GM21423 (cell line): ENCODE measurements around the gene CCDC12.

ENCODE experiments used
- ATAC-seq: cut with Tn5 transposase; IDR thresholded peaks from one replicate; pipeline ENCODE4 v1.9.1; 2021; ENCODE audit warnings: mild to moderate bottlenecking, moderate library complexity; ENCODE audit not compliant: unreplicated experiment

Gene CCDC12

DNA sequence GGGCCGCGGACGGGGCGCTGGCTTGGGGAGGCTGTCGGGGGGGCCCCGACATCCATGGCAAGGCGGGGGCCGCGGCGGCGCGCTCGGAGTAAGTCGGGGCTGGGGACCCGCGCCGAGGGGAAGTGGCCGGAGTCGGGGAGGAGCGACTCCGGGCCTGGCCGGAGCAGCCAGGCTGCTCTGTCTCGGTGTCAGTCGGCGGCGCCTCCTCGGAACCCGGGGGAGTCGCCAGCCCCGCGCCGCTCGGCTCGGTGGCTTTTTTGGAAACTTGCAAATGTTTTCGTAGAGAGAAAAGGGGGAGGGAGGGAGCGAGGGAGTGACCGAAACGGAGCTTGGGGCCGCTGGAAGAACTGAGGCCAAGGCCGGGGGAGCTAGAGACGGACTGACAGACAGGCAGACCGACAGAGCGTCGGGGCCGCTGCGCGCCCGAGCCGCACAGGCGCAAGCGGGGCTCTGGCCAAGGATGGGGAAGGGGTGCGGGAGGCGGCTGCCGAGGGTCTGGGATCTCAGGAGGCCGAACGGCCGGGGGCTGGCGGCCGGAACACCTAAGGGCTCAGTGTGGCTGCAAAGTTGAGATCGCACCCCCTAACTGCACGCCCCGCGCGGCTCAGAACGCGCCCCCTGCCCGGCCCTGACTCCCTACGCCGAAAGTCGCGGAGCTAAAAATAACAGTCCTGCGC lies 94.0 kb downstream of the CCDC12 start:
- no peak for ATAC-seq

DNA sequence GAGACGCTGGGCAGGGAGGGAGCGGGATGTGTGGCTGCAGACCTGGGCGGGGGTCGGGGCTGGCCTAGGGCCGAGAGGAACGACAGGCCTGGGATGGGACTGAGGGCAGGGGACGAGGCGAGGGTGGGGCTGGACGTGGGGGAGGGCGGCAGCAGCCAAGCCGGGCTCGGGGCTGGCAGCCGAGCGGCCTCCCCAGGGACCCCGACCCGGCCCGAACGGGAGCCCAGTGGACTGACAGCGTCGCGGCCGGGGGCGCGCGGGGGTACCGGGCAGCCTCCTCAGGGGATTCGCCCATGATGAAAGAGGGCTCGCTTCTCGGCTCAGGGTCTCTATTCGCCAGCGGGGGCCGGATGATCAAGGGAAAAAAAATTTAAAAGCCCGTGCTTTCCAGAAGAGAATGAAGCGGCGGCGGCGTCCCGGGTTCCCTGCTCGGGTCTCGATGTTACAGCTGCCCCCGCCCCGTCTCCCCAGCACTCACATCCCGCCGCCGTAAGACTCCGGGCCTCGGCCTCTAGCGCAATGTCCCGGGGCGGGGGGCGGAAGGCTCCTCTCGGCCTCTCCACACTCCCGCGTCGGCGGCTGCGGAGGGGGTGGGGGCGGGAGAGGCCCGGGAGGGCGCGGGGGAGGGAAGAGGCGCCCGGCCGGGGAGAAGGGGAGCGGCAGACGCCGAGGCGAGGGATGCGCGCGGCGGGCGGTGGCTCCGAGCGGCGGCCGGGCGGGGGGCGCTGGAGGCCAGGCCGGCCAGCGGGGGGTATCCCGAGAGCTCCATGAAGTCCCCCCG lies 94.8 kb downstream of the CCDC12 start:
- no peak for ATAC-seq

GRCh38 chr3:46880884-46881595 lies 95.5 kb downstream of the CCDC12 start:
- ATAC-seq, result no peak

- ATAC-seq, result peak; percentile 34
These were observed 97.6 kb downstream of the CCDC12 start for GRCh38 chr3:46878781-46879436.

GRCh38 chr3:46877406-46878125 lies 99.0 kb downstream of the CCDC12 start, which contains the start of gene PTH1R:
Gene PTH1R (plus strand): TSS chr3:46877721. CDS start chr3:46883560, 5,839 bp downstream.
- ATAC-seq, result no peak

GRCh38 chr3:46876313-46877300 lies 99.9 kb downstream of the CCDC12 start:
- no peak for ATAC-seq

DNA sequence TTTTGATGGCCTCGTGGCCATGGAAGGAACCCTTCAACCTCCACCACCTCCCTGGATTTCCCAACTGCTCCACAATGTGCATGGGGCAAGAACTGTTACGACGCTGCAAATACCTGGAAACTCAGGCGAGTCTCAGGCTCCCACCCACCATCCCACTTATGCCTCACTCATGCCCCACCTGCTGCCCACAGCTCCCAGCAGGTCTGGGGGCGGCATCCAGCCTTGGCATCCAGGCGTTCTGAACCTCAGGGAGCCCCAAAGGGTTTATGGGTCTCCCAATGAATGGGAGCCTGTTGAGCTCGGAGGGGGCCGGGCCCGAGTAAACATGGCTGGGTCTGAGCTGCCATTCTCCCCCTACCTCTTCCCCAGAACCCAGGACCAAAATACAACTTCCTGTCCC lies 101.0 kb downstream of the CCDC12 start:
- no peak for ATAC-seq

- ATAC-seq, result no peak
These were observed 102.1 kb downstream of the CCDC12 start for GRCh38 chr3:46874430-46874829.

DNA sequence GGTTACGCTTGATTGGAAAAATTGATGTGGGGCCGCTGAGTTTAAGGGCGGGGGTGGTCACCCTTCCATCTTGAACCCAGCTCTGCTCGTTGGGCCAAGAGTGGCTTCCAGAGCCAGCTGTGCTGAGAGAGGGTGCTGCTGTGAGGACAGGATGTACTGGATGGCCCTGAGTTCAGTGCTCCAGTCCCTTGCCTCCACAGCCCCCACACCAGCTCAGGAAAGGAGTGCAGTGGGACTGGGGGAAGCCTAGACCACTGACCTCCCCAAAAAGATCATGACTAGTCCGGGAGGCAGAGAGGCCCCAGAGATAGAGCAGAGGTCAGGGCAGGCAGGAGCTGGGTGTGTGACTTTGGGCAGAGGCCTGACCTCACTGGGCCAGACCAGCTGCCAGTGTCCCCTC lies 103.0 kb downstream of the CCDC12 start:
- ATAC-seq, result no peak
